Endothelial cell of umbilical vein (primary cell): ENCODE results near the gene ETS2. TPM values are rescaled to one million over a fixed set of nuclear protein-coding genes. Genes with fewer than 3 reads are reported as not detected.

ENCODE experiments used
- BruUV-seq: library from RNA; stranded (reverse); fragments of 400-500 nt; replicated peaks from 2 replicates; lab custom pipeline; 2021; lab: Mats Ljungman, UMichigan
- CTCF ChIA-PET: fragments of 300-600, 350-600 bp; sonication (Branson Sonifier 250); formaldehyde crosslinking; loops from one replicate; lab custom pipeline; 2021; ENCODE audit warnings: antibody characterized with exemption, inconsistent platforms; lab: Charles Lee
- POLR2A ChIA-PET: fragments of 300-600, 350-600 bp; sonication (Branson Sonifier 250); formaldehyde crosslinking; loops from one replicate; lab custom pipeline; 2021; ENCODE audit warnings: antibody characterized with exemption, inconsistent platforms; lab: Charles Lee
- DNase-seq: peaks from one replicate; pipeline ENCODE4 v3.0.0-alpha.2; 2011; ENCODE audit warnings: low read depth, low spot score
- FAIRE-seq: peaks from 2 replicates; lab custom pipeline; 2011; peaks lifted over from hg19 to GRCh38; lab: Jason Lieb, UNC
- H2AFZ ChIP-seq: 2 replicates; pipeline ENCODE4 v1.6.0; 2012; ENCODE audit warnings: low read depth, low read length, control low read depth, inconsistent platforms
- H3K27ac ChIP-seq: 2 replicates; pipeline ENCODE4 v1.5.1; 2011; ENCODE audit warnings: low read depth, mild to moderate bottlenecking, control low read depth, low read length, moderate library complexity; ENCODE audit not compliant: insufficient read depth
- H3K27me3 ChIP-seq, 2 experiments: 2 replicates each; pipeline versions ENCODE4 v1.6.0 to v1.6.1; 2011; ENCODE audit warnings: low read length in 2 of 2, mixed read lengths in 1 of 2; ENCODE audit not compliant: control insufficient read depth in 2 of 2, insufficient read depth in 2 of 2
- H3K36me3 ChIP-seq, 2 experiments: 2 replicates in 1 of 2; 3 replicates in 1 of 2; pipeline ENCODE4 v1.5.1; 2011; ENCODE audit warnings: low read length in 2 of 2, mild to moderate bottlenecking in 1 of 2, moderate library complexity in 1 of 2; ENCODE audit not compliant: control insufficient read depth in 2 of 2, insufficient read depth in 2 of 2; ENCODE audit errors: extremely low read depth in 1 of 2
- H3K4me1 ChIP-seq: 3 replicates; pipeline ENCODE4 v1.5.1; 2011; ENCODE audit warnings: mild to moderate bottlenecking, low read length; ENCODE audit not compliant: control insufficient read depth, insufficient read depth; ENCODE audit errors: extremely low read depth
- H3K4me2 ChIP-seq: 2 replicates; pipeline ENCODE4 v1.6.1; 2011; ENCODE audit warnings: low read length, control low read depth, mixed read lengths; ENCODE audit not compliant: insufficient read depth
- H3K4me3 ChIP-seq, 3 experiments: fragments of 200-600 bp in 1 of 3; sonication (generic), shearing (Covaris generic) in 1 of 3; replicated peaks in 1 of 3; 2 replicates each; pipeline ENCODE4 v1.5.1; 2011 to 2016; ENCODE audit warnings: control low read depth in 3 of 3, low read length in 3 of 3, mild to moderate bottlenecking in 2 of 3, inconsistent platforms in 1 of 3, low read depth in 1 of 3, moderate library complexity in 1 of 3; ENCODE audit not compliant: insufficient read depth in 1 of 3
- H3K79me2 ChIP-seq: 2 replicates; pipeline ENCODE4 v1.6.0; 2012; ENCODE audit warnings: low read length, inconsistent platforms; ENCODE audit not compliant: control insufficient read depth, insufficient read depth
- H3K9ac ChIP-seq: replicated peaks from 2 replicates; pipeline ENCODE3; 2011; ENCODE audit warnings: low read length, control low read depth; ENCODE audit not compliant: insufficient read depth; ENCODE audit errors: extremely low read depth
- H3K9me1 ChIP-seq: replicated peaks from 3 replicates; pipeline ENCODE4 v1.6.0; 2011; ENCODE audit warnings: mild to moderate bottlenecking, low read length; ENCODE audit not compliant: control insufficient read depth, insufficient read depth; ENCODE audit errors: extremely low read depth
- H3K9me3 ChIP-seq: replicated peaks from 2 replicates; pipeline ENCODE4 v1.5.1; 2012; ENCODE audit warnings: low read length, inconsistent platforms; ENCODE audit not compliant: control insufficient read depth, insufficient read depth
- H4K20me1 ChIP-seq: replicated peaks from 2 replicates; pipeline ENCODE3; 2011; ENCODE audit warnings: mild to moderate bottlenecking, low read length; ENCODE audit not compliant: control insufficient read depth, insufficient read depth; ENCODE audit errors: extremely low read depth
- CTCF ChIP-seq, 2 donors: IDR thresholded peaks; 1 replicate in 1 of 2; 2 replicates in 1 of 2; pipeline ENCODE4 v1.5.1; 2011; ENCODE audit warnings: low read length in 2 of 2, mild to moderate bottlenecking in 2 of 2, moderate library complexity in 2 of 2, control low read depth in 1 of 2, inconsistent platforms in 1 of 2, low read depth in 1 of 2; ENCODE audit not compliant: insufficient read depth in 1 of 2; ENCODE audit errors: extremely low read depth in 1 of 2
- EZH2 ChIP-seq: IDR thresholded peaks from 2 replicates; pipeline ENCODE4 v1.6.1; 2012; ENCODE audit warnings: borderline replicate concordance, low read depth, mild to moderate bottlenecking, moderate library complexity, low read length, inconsistent platforms; ENCODE audit not compliant: severe bottlenecking
- FOS ChIP-seq: IDR thresholded peaks from 2 replicates; pipeline ENCODE4 v1.6.1; 2011; ENCODE audit warnings: mild to moderate bottlenecking, low read length, moderate library complexity, borderline replicate concordance; ENCODE audit not compliant: insufficient read depth
- GATA2 ChIP-seq: IDR thresholded peaks from 2 replicates; pipeline ENCODE4 v1.7.0; 2011; ENCODE audit warnings: low read depth, mild to moderate bottlenecking, moderate library complexity, mixed read lengths, low read length; ENCODE audit not compliant: insufficient read length, insufficient read depth
- JUN ChIP-seq: IDR thresholded peaks from 2 replicates; pipeline ENCODE4 v1.6.1; 2011; ENCODE audit warnings: borderline replicate concordance, low read depth; ENCODE audit not compliant: insufficient read length, insufficient read depth
- MAX ChIP-seq: IDR thresholded peaks from 2 replicates; pipeline ENCODE4 v1.6.1; 2011; ENCODE audit not compliant: insufficient read depth, insufficient read length
- MYC ChIP-seq: IDR thresholded peaks from one replicate; pipeline ENCODE4 v1.6.1; 2011; ENCODE audit warnings: mild to moderate bottlenecking, low read depth, low read length
- POLR2A ChIP-seq: IDR thresholded peaks from 2 replicates; pipeline ENCODE4 v1.6.1; 2012; ENCODE audit warnings: low read depth, mild to moderate bottlenecking, control low read depth, low read length
- POLR2AphosphoS5 ChIP-seq: IDR thresholded peaks from 2 replicates; pipeline ENCODE4 v1.6.1; 2012; ENCODE audit warnings: low read depth, mild to moderate bottlenecking, control low read depth, low read length, moderate library complexity; ENCODE audit not compliant: insufficient read depth
- dilution Hi-C: fragments of 300-500 bp; cut with MboI; formaldehyde crosslinking; loops from one replicate; pipeline ENCODE4 v1.15.0; 2019; ENCODE audit warnings: low sequenced_read_pairs; ENCODE audit not compliant: extremely low pct_ligation_motif_present
- intact Hi-C: fragments of 100-400 bp; cut with micrococcal nuclease; formaldehyde crosslinking; loops from one replicate; pipeline ENCODE4 v1.10.0; 2022
- polyA plus RNA-seq, 4 experiments: library from polyadenylated mRNA; depleted of rRNA in 3 of 4; stranded (reverse) in 3 of 4; unstranded in 1 of 4; fragments of >200 nt; gene quantifications; 2 replicates each; pipeline versions ENCODE4 v1.2.1 to v1.2.3, GENCODE V29; 2011 to 2012; ENCODE audit warnings: missing spikeins in 1 of 4
- total RNA-seq: library from RNA; stranded (reverse); gene quantifications from 2 replicates; pipeline ENCODE4 v1.2.3, GENCODE V29; 2021

The ETS2 gene
- total and polyA plus RNA-seq, 2 donors (not counting 3 experiments of a cell fraction or from before 2014, with no cell fraction given), result 16.3 to 54.5 TPM

- BruUV-seq, result no TSS peak
- Histone ChIP-seq H3K4me1 (no peaks in the 10 kb centered on the region), H3K4me2 (no peak overlapping the region), H3K27me3 (no peaks in the 10 kb centered on the region), H2AFZ (no peak overlapping the region), H4K20me1 (no peaks in the 10 kb centered on the region), H3K79me2 (no peaks in the 10 kb centered on the region), H3K36me3 (no peaks in the 10 kb centered on the region), H3K4me3 (no peak overlapping the region), H3K9me3 (no peaks in the 10 kb centered on the region), H3K27ac (no peak overlapping the region), H3K9me1 (no peaks in the 10 kb centered on the region), H3K9ac (no peak overlapping the region)
- no peak for FAIRE-seq
- no peak for DNase-seq
- POLR2A ChIA-PET, result no interaction called here
- dilution Hi-C loops, result no loop called here
- TF ChIP-seq FOS (no peak), POLR2A (no peak), EZH2 (no peak), GATA2 (no peak), JUN (no peak), POLR2AphosphoS5 (no peak), CTCF (IDR thresholded peaks at IDR 0.05; ENCODE audit: extremely low read depth in 1 of 2, insufficient read depth in 1 of 2, low read depth in 1 of 2, low read length in 2 of 2) (no peak), MAX (no peak), MYC (no peak)
- intact Hi-C loops, result no loop called here
- CTCF ChIA-PET, result no interaction called here
Measured at GRCh38 chr21:38789275-38789674, 16.5 kb upstream of the ETS2 start.
